ENCODE results near the gene EWSR1. TPM values are rescaled to one million over a fixed set of nuclear protein-coding genes. Genes with fewer than 3 reads are reported as not detected.
A peak's percentile ranks its signal among the peaks of the same experiment; 100 is the strongest.

EWSR1 gene
- total RNA-seq, 1 donor from 2014 or later, result 281 TPM

- Mint-ChIP-seq H3K36me3 (peaks cover 57% of the 10 kb centered on the region), H3K4me1 (no peaks in the 10 kb centered on the region), H3K27ac (no peak overlapping the region), H3K27me3 (ENCODE audit: insufficient read depth, low read depth) (no peaks in the 10 kb centered on the region), H3K4me3 (no peak overlapping the region), H3K9me3 (no peaks in the 10 kb centered on the region)
- DNase-seq (ENCODE audit: low spot score), result no peak
- Histone ChIP-seq H3K9me3 (ENCODE audit: low read depth) (no peaks in the 10 kb centered on the region), H3K79me2 (ENCODE audit: low read depth) (peaks cover 75% of the 10 kb centered on the region), H3K4me2 (no peak overlapping the region), H4K20me1 (ENCODE audit: low read depth) (peaks cover 87% of the 10 kb centered on the region), H3K36me3 (peaks cover 51% of the 10 kb centered on the region), H2AFZ (replicated peaks) (no peak overlapping the region), H3K27ac (no peak overlapping the region), H3K4me3 (no peak overlapping the region), H3K9ac (no peak overlapping the region), H3K4me1 (no peaks in the 10 kb centered on the region), H3F3A (ENCODE audit: low read depth) (peaks cover 71% of the 10 kb centered on the region), H3K27me3 (no peaks in the 10 kb centered on the region)
- TF ChIP-seq EZH2phosphoT487 (IDR thresholded peaks at IDR 0.05), result no peak
- TF ChIP-seq, protein P1, sequence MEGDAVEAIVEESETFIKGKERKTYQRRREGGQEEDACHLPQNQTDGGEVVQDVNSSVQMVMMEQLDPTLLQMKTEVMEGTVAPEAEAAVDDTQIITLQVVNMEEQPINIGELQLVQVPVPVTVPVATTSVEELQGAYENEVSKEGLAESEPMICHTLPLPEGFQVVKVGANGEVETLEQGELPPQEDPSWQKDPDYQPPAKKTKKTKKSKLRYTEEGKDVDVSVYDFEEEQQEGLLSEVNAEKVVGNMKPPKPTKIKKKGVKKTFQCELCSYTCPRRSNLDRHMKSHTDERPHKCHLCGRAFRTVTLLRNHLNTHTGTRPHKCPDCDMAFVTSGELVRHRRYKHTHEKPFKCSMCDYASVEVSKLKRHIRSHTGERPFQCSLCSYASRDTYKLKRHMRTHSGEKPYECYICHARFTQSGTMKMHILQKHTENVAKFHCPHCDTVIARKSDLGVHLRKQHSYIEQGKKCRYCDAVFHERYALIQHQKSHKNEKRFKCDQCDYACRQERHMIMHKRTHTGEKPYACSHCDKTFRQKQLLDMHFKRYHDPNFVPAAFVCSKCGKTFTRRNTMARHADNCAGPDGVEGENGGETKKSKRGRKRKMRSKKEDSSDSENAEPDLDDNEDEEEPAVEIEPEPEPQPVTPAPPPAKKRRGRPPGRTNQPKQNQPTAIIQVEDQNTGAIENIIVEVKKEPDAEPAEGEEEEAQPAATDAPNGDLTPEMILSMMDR (IDR thresholded peaks at IDR 0.05), result no peak
- TF ChIP-seq EZH2 (IDR thresholded peaks at IDR 0.05), result no peak
Observed at GRCh38 chr22:29292379-29292778, 24.3 kb downstream of the EWSR1 start.

- H3K9me3 ChIP-seq (ENCODE audit: low read depth), result no peaks in the 10 kb centered on the region
- no peaks in the 10 kb centered on the region for H3K4me1 Mint-ChIP-seq
- peaks cover 81% of the 10 kb centered on the region for H3F3A ChIP-seq (ENCODE audit: low read depth)
- no peak for DNase-seq (ENCODE audit: low spot score)
- peaks cover 28% of the 10 kb centered on the region for H3K36me3 ChIP-seq
- no peak overlapping the region for H3K4me3 Mint-ChIP-seq
- H3K9me3 Mint-ChIP-seq, result no peaks in the 10 kb centered on the region
- H3K27ac ChIP-seq, result no peak overlapping the region
- no peak overlapping the region for H3K4me2 ChIP-seq
- peaks cover 36% of the 10 kb centered on the region for H3K36me3 Mint-ChIP-seq
- peaks cover 11% of the 10 kb centered on the region for H3K27me3 Mint-ChIP-seq (ENCODE audit: insufficient read depth, low read depth)
- H4K20me1 ChIP-seq (ENCODE audit: low read depth), result peaks cover 67% of the 10 kb centered on the region
- no peaks in the 10 kb centered on the region for H3K4me1 ChIP-seq
- no peaks in the 10 kb centered on the region for H3K27me3 ChIP-seq
- no peak for TF ChIP-seq EZH2phosphoT487 (IDR thresholded peaks at IDR 0.05)
- peaks cover 16% of the 10 kb centered on the region for H3K79me2 ChIP-seq (ENCODE audit: low read depth)
- no peak overlapping the region for H3K27ac Mint-ChIP-seq
- H3K9ac ChIP-seq, result no peak overlapping the region
- H3K4me3 ChIP-seq, result no peak overlapping the region
- no peak overlapping the region for H2AFZ ChIP-seq (replicated peaks)
Observed at GRCh38 chr22:29298641-29299040, 30.6 kb downstream of the EWSR1 start.

- Mint-ChIP-seq H3K4me1 (peaks cover 2% of the 10 kb centered on the region), H3K27me3 (ENCODE audit: insufficient read depth, low read depth) (peaks cover 11% of the 10 kb centered on the region)
Observed at GRCh38 chr22:29299136-29299900, 31.2 kb downstream of the EWSR1 start.

More at GRCh38 chr22:29299136-29299900, 31.2 kb downstream of the EWSR1 start:
- TF ChIP-seq EZH2 (IDR thresholded peaks at IDR 0.05), result no peak
- no peak for TF ChIP-seq EZH2phosphoT487 (IDR thresholded peaks at IDR 0.05)
- TF ChIP-seq, protein P1 (IDR thresholded peaks at IDR 0.05), result no peak
- Histone ChIP-seq H3K79me2 (ENCODE audit: low read depth) (peaks cover 10% of the 10 kb centered on the region), H3F3A (ENCODE audit: low read depth) (peaks cover 75% of the 10 kb centered on the region), H4K20me1 (ENCODE audit: low read depth) (peaks cover 60% of the 10 kb centered on the region), H3K27ac (no peak overlapping the region), H3K4me3 (no peak overlapping the region), H2AFZ (replicated peaks) (no peak overlapping the region), H3K4me1 (no peaks in the 10 kb centered on the region), H3K4me2 (no peak overlapping the region), H3K27me3 (no peaks in the 10 kb centered on the region), H3K9me3 (ENCODE audit: low read depth) (no peaks in the 10 kb centered on the region), H3K36me3 (peaks cover 28% of the 10 kb centered on the region), H3K9ac (no peak overlapping the region)
- no peak for DNase-seq (ENCODE audit: low spot score)
- Mint-ChIP-seq H3K4me3 (no peak overlapping the region), H3K36me3 (peaks cover 36% of the 10 kb centered on the region), H3K27ac (peak overlapping the region; percentile 63), H3K9me3 (no peaks in the 10 kb centered on the region)
